Keratinocyte (primary cell): ENCODE measurements around the gene ARNT2. TPM values are rescaled to one million over a fixed set of nuclear protein-coding genes. Genes with fewer than 3 reads are reported as not detected.

Source experiments
- DNase-seq: peaks from one replicate; pipeline ENCODE4 v3.0.0-alpha.2; 2011; ENCODE audit warnings: low read depth, missing footprints, low spot score
- FAIRE-seq: peaks from 2 replicates; lab custom pipeline; 2011; peaks lifted over from hg19 to GRCh38; lab: Jason Lieb, UNC
- H2AFZ ChIP-seq: 2 replicates; pipeline ENCODE4 v1.6.0; 2012; ENCODE audit warnings: low read length, control low read depth, inconsistent platforms; ENCODE audit not compliant: control insufficient read depth
- H3K27ac ChIP-seq: 2 replicates; pipeline ENCODE4 v1.5.1; 2011; ENCODE audit warnings: low read length; ENCODE audit not compliant: control insufficient read depth, insufficient read depth
- H3K27me3 ChIP-seq: 3 replicates; pipeline ENCODE4 v1.6.0; 2011; ENCODE audit warnings: low read length; ENCODE audit not compliant: control insufficient read depth, insufficient read depth; ENCODE audit errors: extremely low read depth
- H3K36me3 ChIP-seq, 2 experiments: 2 replicates in 1 of 2; 3 replicates in 1 of 2; pipeline ENCODE4 v1.5.1; 2011; ENCODE audit warnings: low read length in 2 of 2, mild to moderate bottlenecking in 1 of 2; ENCODE audit not compliant: control insufficient read depth in 2 of 2, insufficient read depth in 2 of 2; ENCODE audit errors: extremely low read depth in 1 of 2
- H3K4me1 ChIP-seq: 3 replicates; pipeline ENCODE4 v1.5.1; 2011; ENCODE audit warnings: low read length; ENCODE audit not compliant: control insufficient read depth, insufficient read depth; ENCODE audit errors: extremely low read depth
- H3K4me2 ChIP-seq: 3 replicates; pipeline ENCODE4 v1.6.0; 2011; ENCODE audit warnings: low read depth, low read length; ENCODE audit not compliant: control insufficient read depth, insufficient read depth; ENCODE audit errors: extremely low read depth
- H3K4me3 ChIP-seq, 3 experiments: fragments of 200-600 bp in 1 of 3; sonication (generic) in 1 of 3; 2 replicates in 2 of 3; 3 replicates in 1 of 3; pipeline ENCODE4 v1.5.1; 2011 to 2016; ENCODE audit warnings: low read length in 3 of 3, mild to moderate bottlenecking in 3 of 3, control low read depth in 2 of 3, inconsistent platforms in 1 of 3, low read depth in 1 of 3, mixed read lengths in 1 of 3, mixed run types in 1 of 3, moderate library complexity in 1 of 3; ENCODE audit not compliant: control insufficient read depth in 2 of 3, insufficient read depth in 2 of 3; ENCODE audit errors: extremely low read depth in 1 of 3
- H3K79me2 ChIP-seq: 2 replicates; pipeline ENCODE4 v1.6.0; 2012; ENCODE audit warnings: low read length; ENCODE audit not compliant: control insufficient read depth, insufficient read depth
- H3K9ac ChIP-seq: 3 replicates; pipeline ENCODE4 v1.6.0; 2011; ENCODE audit warnings: low read length; ENCODE audit not compliant: control insufficient read depth, insufficient read depth; ENCODE audit errors: extremely low read depth
- H3K9me1 ChIP-seq: 3 replicates; pipeline ENCODE4 v1.6.0; 2011; ENCODE audit warnings: low read length; ENCODE audit not compliant: control insufficient read depth, insufficient read depth; ENCODE audit errors: extremely low read depth
- H3K9me3 ChIP-seq: 2 replicates; pipeline ENCODE4 v1.5.1; 2012; ENCODE audit warnings: low read depth, low read length; ENCODE audit not compliant: control insufficient read depth
- H4K20me1 ChIP-seq: 3 replicates; pipeline ENCODE4 v1.6.0; 2011; ENCODE audit warnings: low read length; ENCODE audit not compliant: control insufficient read depth, insufficient read depth; ENCODE audit errors: extremely low read depth
- EZH2 ChIP-seq: IDR thresholded peaks from one replicate; pipeline ENCODE4 v1.6.1; 2012; ENCODE audit warnings: inconsistent platforms, mild to moderate bottlenecking, low read length, moderate library complexity
- dilution Hi-C: fragments of 300-500 bp; cut with MboI; formaldehyde crosslinking; loops from one replicate; pipeline ENCODE4 v1.7.0; 2020; ENCODE audit warnings: low sequenced_read_pairs; ENCODE audit not compliant: extremely low pct_ligation_motif_present
- polyA plus RNA-seq, 5 experiments: library from polyadenylated mRNA; depleted of rRNA in 3 of 5; stranded (reverse) in 3 of 5; stranded (forward) in 1 of 5; unstranded in 1 of 5; fragments of >200 nt; gene quantifications; 1 replicate in 1 of 5; 2 replicates in 3 of 5; 3 replicates in 1 of 5; pipeline versions ENCODE4 v1.2.1 to v1.2.3, GENCODE V29; 2011 to 2012; ENCODE audit warnings: missing spikeins in 2 of 5, low read depth in 1 of 5, low replicate concordance in 1 of 5
- TF ChIP-seq, protein P1 (sequence below), 3 experiments: IDR thresholded peaks in 1 of 3; conservative IDR thresholded peaks in 1 of 3; optimal IDR thresholded peaks in 1 of 3; 2 replicates in 2 of 3; 3 replicates in 1 of 3; pipeline versions ENCODE3 to v1.5.1; 2011; ENCODE audit warnings: low read length in 3 of 3, mild to moderate bottlenecking in 3 of 3, moderate library complexity in 2 of 3, control low read depth in 1 of 3, inconsistent platforms in 1 of 3; ENCODE audit not compliant: insufficient read depth in 2 of 3; ENCODE audit errors: extremely low read depth in 1 of 3

ARNT2 gene
- polyA plus RNA-seq, 1 donor (not counting 4 experiments of a cell fraction or from before 2014, with no cell fraction given): 0.16 TPM

DNA sequence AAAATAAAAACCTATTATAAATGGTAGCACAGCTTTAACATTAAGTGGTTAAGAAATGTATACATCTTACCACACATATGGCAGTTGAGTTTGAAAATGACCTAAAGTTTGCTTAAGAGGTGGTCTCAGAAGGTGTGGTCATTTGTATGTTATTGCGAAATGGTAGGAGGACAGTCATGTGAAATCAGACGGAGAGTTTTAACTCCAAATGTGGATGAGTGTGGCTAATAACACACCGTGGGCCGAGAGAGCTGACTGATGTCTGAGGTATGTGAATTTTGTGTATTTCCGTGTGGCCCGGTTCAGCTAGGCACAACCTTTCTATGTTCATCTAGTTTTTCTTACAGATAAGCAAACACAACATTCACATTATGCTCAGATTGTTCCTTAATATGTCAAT, 71.9 kb downstream of the ARNT2 start:
- no peak for FAIRE-seq

DNA sequence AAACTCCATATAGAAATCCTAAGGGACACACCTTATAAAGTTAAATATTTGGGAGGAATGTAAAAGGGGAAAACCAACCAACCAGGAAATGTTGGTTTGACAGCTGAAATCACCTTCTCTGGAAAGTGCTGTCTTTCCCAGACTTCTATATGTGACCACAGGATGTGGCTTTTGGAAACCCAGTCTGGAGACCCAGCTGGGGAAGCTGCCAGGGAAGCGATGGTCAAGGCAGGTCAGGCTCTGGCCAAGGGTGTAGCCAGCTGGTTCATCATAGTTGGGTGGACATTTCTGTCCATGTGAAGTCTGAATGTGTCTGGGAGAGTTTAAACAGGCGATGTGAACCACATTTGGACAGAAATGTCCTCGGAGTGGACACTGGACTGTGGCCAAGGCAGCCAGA, 73.9 kb downstream of the ARNT2 start:
- H3K4me1 ChIP-seq: peaks cover 9% of the 10 kb centered on the region
- no peak overlapping the region for H2AFZ ChIP-seq
- no peak overlapping the region for H3K4me3 ChIP-seq
- FAIRE-seq (no peak), DNase-seq (no peak)
- H3K79me2 ChIP-seq: no peaks in the 10 kb centered on the region
- no peaks in the 10 kb centered on the region for H3K36me3 ChIP-seq
- H3K27me3 ChIP-seq: no peaks in the 10 kb centered on the region
- TF ChIP-seq, protein P1, sequence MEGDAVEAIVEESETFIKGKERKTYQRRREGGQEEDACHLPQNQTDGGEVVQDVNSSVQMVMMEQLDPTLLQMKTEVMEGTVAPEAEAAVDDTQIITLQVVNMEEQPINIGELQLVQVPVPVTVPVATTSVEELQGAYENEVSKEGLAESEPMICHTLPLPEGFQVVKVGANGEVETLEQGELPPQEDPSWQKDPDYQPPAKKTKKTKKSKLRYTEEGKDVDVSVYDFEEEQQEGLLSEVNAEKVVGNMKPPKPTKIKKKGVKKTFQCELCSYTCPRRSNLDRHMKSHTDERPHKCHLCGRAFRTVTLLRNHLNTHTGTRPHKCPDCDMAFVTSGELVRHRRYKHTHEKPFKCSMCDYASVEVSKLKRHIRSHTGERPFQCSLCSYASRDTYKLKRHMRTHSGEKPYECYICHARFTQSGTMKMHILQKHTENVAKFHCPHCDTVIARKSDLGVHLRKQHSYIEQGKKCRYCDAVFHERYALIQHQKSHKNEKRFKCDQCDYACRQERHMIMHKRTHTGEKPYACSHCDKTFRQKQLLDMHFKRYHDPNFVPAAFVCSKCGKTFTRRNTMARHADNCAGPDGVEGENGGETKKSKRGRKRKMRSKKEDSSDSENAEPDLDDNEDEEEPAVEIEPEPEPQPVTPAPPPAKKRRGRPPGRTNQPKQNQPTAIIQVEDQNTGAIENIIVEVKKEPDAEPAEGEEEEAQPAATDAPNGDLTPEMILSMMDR (optimal IDR thresholded peaks at IDR 0.05 in 1 of 3, IDR thresholded peaks at IDR 0.05 in 1 of 3, conservative IDR thresholded peaks at IDR 0.05 in 1 of 3; ENCODE audit: extremely low read depth in 1 of 3, insufficient read depth in 2 of 3, low read length in 3 of 3): no peak
- TF ChIP-seq EZH2: no peak
- H3K4me2 ChIP-seq: no peak overlapping the region
- dilution Hi-C loops: no loop called here
- H3K9ac ChIP-seq: no peak overlapping the region
- H4K20me1 ChIP-seq: no peaks in the 10 kb centered on the region
- H3K27ac ChIP-seq: no peak overlapping the region
- no peaks in the 10 kb centered on the region for H3K9me1 ChIP-seq
- peaks cover 2% of the 10 kb centered on the region for H3K9me3 ChIP-seq

More for the DNA sequence above, 71.9 kb downstream of the ARNT2 start:
- Histone ChIP-seq H3K27me3 (no peaks in the 10 kb centered on the region), H3K4me1 (peaks cover 9% of the 10 kb centered on the region), H4K20me1 (no peaks in the 10 kb centered on the region), H3K9ac (no peak overlapping the region), H3K79me2 (no peaks in the 10 kb centered on the region), H3K9me1 (no peaks in the 10 kb centered on the region), H3K9me3 (peaks cover 2% of the 10 kb centered on the region), H3K36me3 (no peaks in the 10 kb centered on the region), H2AFZ (no peak overlapping the region), H3K27ac (no peak overlapping the region), H3K4me3 (no peak overlapping the region), H3K4me2 (no peak overlapping the region)
- no peak for DNase-seq
- dilution Hi-C loops: no loop called here
- TF ChIP-seq, protein P1 (optimal IDR thresholded peaks at IDR 0.05 in 1 of 3, IDR thresholded peaks at IDR 0.05 in 1 of 3, conservative IDR thresholded peaks at IDR 0.05 in 1 of 3; ENCODE audit: extremely low read depth in 1 of 3, insufficient read depth in 2 of 3, low read length in 3 of 3): no peak
- no peak for TF ChIP-seq EZH2
